Measurements from ENCODE around the gene NCAPD2. TPM values are rescaled to one million over a fixed set of nuclear protein-coding genes. Genes with fewer than 3 reads are reported as not detected.
A peak's percentile ranks its signal among the peaks of the same experiment; 100 is the strongest.

NCAPD2 gene, protein sequence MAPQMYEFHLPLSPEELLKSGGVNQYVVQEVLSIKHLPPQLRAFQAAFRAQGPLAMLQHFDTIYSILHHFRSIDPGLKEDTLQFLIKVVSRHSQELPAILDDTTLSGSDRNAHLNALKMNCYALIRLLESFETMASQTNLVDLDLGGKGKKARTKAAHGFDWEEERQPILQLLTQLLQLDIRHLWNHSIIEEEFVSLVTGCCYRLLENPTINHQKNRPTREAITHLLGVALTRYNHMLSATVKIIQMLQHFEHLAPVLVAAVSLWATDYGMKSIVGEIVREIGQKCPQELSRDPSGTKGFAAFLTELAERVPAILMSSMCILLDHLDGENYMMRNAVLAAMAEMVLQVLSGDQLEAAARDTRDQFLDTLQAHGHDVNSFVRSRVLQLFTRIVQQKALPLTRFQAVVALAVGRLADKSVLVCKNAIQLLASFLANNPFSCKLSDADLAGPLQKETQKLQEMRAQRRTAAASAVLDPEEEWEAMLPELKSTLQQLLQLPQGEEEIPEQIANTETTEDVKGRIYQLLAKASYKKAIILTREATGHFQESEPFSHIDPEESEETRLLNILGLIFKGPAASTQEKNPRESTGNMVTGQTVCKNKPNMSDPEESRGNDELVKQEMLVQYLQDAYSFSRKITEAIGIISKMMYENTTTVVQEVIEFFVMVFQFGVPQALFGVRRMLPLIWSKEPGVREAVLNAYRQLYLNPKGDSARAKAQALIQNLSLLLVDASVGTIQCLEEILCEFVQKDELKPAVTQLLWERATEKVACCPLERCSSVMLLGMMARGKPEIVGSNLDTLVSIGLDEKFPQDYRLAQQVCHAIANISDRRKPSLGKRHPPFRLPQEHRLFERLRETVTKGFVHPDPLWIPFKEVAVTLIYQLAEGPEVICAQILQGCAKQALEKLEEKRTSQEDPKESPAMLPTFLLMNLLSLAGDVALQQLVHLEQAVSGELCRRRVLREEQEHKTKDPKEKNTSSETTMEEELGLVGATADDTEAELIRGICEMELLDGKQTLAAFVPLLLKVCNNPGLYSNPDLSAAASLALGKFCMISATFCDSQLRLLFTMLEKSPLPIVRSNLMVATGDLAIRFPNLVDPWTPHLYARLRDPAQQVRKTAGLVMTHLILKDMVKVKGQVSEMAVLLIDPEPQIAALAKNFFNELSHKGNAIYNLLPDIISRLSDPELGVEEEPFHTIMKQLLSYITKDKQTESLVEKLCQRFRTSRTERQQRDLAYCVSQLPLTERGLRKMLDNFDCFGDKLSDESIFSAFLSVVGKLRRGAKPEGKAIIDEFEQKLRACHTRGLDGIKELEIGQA (N-terminal part only)
- total RNA-seq (2014; rRNA removed; shearing (Covaris generic)) = 53.5 and 56.4 TPM in 2 replicates
- 87.3 and 123 TPM in 2 replicates for polyA plus RNA-seq (2015; cell fraction: cytosol; rRNA removed)
- 75.3 and 84.0 TPM in 2 replicates for polyA plus RNA-seq (2015; cell fraction: nucleus; rRNA removed)

DNA sequence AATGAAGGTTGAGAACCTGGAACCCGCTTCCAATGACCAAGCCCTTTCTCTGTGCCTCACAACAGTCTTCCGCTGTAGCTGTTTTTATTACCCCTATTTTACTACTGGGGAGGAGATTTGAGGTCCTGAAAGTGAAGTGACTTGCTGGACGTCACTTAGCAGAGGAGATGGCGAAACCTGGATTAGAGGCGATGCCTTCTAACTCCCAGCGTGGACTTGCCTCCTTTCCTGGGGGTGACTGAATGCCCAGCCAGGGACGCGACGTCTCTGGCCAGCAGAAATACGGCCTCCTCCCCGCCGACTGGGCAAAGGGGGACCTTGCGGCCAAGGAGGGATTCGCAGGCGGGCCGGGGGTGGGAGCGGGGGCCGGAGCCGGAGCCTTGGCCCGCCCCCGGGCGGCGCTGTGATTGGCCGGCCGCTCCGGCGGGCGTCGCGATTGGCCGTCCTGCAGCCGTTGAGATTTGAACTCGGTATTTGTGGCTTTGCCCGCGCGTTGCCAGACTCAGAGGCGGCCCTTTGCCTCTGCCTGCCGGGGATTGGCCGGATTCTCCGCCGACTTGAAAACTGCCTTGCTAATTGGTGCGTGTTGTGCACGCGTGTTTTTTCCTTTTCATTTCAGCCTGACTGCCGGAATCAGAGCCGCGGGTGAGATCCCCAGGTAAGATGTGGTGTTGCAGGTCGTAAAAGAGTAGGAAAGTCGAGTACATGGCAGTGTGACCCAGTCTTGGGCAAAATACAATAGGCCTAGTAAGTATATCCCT lies at the start of gene NCAPD2:
TSS of gene NCAPD2 (plus strand) at position 606 of the 761 bp plus-strand sequence. CDS start 997 bp downstream, outside the sequence.
- peak; percentile 97 for DNase-seq (ENCODE audit: low read depth, low spot score)
- in situ Hi-C loops (cut with HindIII; ENCODE audit: low pct_unique_long_range_greater_than_20kb, low sequenced_read_pairs) = no loop called here

DNA sequence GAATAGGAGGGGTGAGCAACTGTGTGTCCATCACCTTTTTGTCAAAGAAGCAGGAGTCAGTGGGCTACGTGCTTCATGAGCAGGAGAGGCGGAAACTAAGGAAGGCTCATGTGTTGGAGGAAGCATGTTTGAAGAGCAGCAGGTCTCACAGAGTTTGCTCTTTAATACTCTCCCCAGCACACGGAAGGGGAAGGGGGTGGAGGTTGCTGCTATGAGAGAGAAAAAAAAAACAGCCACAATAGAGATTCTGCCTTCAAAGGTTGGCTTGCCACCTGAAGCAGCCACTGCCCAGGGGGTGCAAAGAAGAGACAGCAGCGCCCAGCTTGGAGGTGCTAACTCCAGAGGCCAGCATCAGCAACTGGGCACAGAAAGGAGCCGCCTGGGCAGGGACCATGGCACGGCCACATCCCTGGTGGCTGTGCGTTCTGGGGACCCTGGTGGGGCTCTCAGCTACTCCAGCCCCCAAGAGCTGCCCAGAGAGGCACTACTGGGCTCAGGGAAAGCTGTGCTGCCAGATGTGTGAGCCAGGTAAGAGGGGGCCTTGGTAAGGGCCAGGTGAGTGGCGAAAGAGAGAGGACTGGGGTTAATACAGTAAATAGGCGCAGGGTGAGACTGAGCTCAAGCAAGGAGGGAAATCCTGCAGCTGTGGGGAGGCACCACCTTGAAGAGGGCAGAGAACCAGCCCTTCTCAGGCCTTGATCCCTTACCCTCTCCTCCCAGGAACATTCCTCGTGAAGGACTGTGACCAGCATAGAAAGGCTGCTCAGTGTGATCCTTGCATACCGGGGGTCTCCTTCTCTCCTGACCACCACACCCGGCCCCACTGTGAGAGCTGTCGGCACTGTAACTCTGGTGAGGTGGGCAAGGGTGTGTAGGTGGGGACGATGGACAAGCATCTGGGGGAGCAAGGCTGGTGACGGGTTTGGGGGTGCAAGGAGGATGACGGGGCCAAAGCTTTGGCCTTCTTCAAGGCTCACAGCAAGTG lies 48.9 kb upstream of the NCAPD2 start, which contains the start of gene CD27:
TSS of gene CD27 (plus strand) at position 252 of the 985 bp plus-strand sequence. CDS start at position 393, 141 bp downstream.
- DNase-seq (ENCODE audit: low read depth, low spot score) = no peak
- in situ Hi-C loops (cut with HindIII; ENCODE audit: low pct_unique_long_range_greater_than_20kb, low sequenced_read_pairs) = no loop called here

GRCh38 chr12:6450091-6450868 lies 43.6 kb upstream of the NCAPD2 start:
- in situ Hi-C loops (cut with HindIII; ENCODE audit: low pct_unique_long_range_greater_than_20kb, low sequenced_read_pairs) = no loop called here
- DNase-seq (ENCODE audit: low read depth, low spot score) = no peak

- in situ Hi-C loops (cut with HindIII; ENCODE audit: low pct_unique_long_range_greater_than_20kb, low sequenced_read_pairs) = no loop called here
- no peak for DNase-seq (ENCODE audit: low read depth, low spot score)
Observed at GRCh38 chr12:6450869-6451347, 43.0 kb upstream of the NCAPD2 start.

DNA sequence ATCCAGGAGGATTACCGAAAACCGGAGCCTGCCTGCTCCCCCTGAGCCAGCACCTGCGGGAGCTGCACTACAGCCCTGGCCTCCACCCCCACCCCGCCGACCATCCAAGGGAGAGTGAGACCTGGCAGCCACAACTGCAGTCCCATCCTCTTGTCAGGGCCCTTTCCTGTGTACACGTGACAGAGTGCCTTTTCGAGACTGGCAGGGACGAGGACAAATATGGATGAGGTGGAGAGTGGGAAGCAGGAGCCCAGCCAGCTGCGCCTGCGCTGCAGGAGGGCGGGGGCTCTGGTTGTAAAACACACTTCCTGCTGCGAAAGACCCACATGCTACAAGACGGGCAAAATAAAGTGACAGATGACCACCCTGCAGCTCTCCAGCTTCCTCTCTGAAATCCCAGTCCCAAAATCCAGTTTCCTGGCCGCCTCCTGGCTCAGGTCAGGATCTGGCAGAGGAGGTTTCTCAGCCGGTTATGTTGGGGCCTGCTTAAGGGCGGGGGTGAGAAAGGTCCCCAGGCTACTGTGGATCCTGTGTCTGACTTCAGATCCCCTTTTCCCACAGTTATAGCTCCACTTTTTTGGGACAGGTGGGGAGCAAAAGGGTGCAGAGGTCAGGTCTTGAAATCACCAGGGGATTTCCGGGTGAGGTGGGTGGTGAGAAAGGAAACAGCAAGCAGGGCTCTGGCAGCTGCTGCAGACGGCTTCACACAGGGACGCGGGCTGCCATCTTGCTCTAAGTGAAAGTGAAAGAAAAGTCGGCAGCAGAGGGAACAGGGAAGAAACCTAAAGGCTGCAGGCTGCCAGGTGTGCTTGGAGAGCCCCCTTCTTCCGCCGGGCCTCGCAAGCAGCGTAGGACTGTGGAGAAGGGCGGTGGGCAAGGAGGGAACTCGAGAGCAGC lies 42.3 kb upstream of the NCAPD2 start, which contains the start of gene TAPBPL:
TSS of gene TAPBPL (plus strand) at position 695 of the 897 bp plus-strand sequence. CDS start 207 bp downstream, outside the sequence.
- in situ Hi-C loops (cut with HindIII; ENCODE audit: low pct_unique_long_range_greater_than_20kb, low sequenced_read_pairs) = no loop called here
- peak; percentile 72 for DNase-seq (ENCODE audit: low read depth, low spot score)

- DNase-seq (ENCODE audit: low read depth, low spot score) = peak; percentile 46
- in situ Hi-C loops (cut with HindIII; ENCODE audit: low pct_unique_long_range_greater_than_20kb, low sequenced_read_pairs) = no loop called here
Observed at GRCh38 chr12:6452245-6452943, 41.5 kb upstream of the NCAPD2 start.

- DNase-seq (ENCODE audit: low read depth, low spot score) = no peak
- in situ Hi-C loops (cut with HindIII; ENCODE audit: low pct_unique_long_range_greater_than_20kb, low sequenced_read_pairs) = no loop called here
Observed at GRCh38 chr12:6452944-6453630, 40.8 kb upstream of the NCAPD2 start.

DNA sequence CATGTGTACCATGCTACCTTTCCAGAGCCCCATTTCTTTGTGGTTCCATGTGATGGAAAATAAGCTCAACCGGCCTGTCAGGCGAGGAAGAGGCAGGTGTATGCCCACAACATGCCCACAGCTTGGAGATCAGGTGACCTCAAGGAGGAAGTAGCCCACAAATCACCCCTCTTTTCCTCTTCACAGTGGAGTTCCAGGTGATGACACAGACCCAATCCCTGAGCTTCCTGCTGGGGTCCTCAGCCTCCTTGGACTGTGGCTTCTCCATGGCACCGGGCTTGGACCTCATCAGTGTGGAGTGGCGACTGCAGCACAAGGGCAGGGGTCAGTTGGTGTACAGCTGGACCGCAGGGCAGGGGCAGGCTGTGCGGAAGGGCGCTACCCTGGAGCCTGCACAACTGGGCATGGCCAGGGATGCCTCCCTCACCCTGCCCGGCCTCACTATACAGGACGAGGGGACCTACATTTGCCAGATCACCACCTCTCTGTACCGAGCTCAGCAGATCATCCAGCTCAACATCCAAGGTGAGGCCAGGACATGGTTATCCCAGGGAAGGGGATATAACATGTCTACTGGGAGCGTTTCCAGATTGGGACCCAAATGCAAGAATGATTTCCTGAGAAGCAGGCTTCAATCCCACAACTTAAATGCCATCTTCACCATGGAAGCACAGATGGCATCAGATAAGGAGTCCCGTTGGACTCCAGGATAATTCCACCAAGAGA lies 36.5 kb upstream of the NCAPD2 start:
- no peak for DNase-seq (ENCODE audit: low read depth, low spot score)
- in situ Hi-C loops (cut with HindIII; ENCODE audit: low pct_unique_long_range_greater_than_20kb, low sequenced_read_pairs) = no loop called here

DNA sequence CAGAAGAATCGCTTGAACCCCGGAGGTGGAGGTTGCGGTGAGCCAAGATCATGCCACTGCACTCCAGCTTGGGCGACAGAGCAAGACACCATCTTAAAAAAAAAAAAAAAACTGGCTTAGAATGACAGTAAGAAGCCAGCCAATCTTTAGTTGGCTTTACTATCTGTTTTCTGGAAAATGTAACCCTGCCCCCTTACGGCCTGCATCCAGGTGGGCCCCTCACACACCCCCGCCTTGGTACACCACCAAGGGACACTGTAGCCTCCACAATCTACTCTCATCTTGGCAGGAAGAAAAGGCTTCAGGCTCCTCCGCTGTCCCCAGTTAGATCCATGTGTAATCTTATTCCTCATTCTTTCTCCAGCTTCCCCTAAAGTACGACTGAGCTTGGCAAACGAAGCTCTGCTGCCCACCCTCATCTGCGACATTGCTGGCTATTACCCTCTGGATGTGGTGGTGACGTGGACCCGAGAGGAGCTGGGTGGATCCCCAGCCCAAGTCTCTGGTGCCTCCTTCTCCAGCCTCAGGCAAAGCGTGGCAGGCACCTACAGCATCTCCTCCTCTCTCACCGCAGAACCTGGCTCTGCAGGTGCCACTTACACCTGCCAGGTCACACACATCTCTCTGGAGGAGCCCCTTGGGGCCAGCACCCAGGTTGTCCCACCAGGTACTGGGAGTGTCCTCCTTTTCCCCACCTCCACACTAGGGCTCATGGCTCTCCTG lies 35.5 kb upstream of the NCAPD2 start:
- no peak for DNase-seq (ENCODE audit: low read depth, low spot score)
- in situ Hi-C loops (cut with HindIII; ENCODE audit: low pct_unique_long_range_greater_than_20kb, low sequenced_read_pairs) = no loop called here

DNA sequence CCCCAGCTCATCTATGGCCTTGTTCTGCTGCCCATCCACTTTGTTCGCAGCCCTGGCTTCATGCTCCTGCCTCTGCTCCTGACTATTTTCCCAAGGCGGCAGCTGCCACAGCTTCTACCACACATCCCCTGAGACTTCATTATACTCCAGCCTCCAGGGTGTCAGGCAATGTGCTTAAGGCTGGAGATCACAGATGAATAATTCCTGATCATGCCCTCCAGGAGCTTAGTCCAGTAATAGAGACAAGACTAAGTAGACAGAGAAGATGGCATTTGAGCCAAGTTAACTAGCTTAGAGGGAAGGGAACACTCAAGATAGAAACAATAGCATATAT lies 34.9 kb upstream of the NCAPD2 start:
- in situ Hi-C loops (cut with HindIII; ENCODE audit: low pct_unique_long_range_greater_than_20kb, low sequenced_read_pairs) = no loop called here
- DNase-seq (ENCODE audit: low read depth, low spot score) = no peak

DNA sequence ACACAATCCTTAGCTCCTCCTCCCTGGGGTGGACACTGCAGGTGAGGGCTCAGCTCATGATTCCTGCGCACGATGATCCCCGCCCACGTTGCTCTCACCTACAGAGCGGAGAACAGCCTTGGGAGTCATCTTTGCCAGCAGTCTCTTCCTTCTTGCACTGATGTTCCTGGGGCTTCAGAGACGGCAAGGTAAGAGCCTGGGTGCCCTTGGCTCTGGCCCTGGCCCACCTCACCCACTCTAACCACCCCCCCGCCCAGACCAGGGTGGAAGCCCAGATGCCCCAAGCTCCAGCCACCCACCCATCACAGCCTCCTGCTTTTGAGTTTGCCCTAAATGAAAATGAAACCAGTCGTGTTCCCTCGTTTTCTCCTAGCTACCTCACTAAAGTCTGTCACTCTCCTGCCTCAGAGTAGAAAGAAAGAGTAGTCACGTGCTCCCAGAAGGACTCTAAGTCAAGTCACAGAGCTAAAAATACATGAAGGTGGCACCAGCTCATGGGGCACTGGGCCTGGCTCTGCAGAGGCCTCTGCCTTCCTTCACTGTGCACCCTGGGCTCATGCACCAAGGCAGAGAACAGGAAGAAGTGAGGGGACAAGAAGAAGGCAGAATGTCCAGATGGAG lies 33.0 kb upstream of the NCAPD2 start:
- in situ Hi-C loops (cut with HindIII; ENCODE audit: low pct_unique_long_range_greater_than_20kb, low sequenced_read_pairs) = no loop called here
- DNase-seq (ENCODE audit: low read depth, low spot score) = no peak

Data from SK-MEL-5 (cell line).